Measurements from ENCODE around the gene CTDSP2. TPM values are rescaled to one million over a fixed set of nuclear protein-coding genes. Genes with fewer than 3 reads are reported as not detected.

Gene CTDSP2
- polyA plus RNA-seq, 4 donors: 35.1 to 143 (median 51.8) TPM

GRCh38 chr12:57783861-57784260 lies 62.7 kb downstream of the CTDSP2 start:
- 88 to 94% (median 93%) methylated on average over 11 of the region's 11 CpGs for WGBS, 3 donors
- Histone ChIP-seq H3K27ac (ENCODE audit: low read depth in 1 of 3, low read length in 2 of 3) (no peak overlapping the region), H3K4me3 (ENCODE audit: low read depth in 1 of 3, low read length in 3 of 3) (no peak overlapping the region), H3K9me3 (ENCODE audit: control insufficient read depth in 2 of 2, insufficient read depth in 1 of 2, low read depth in 1 of 2, low read length in 1 of 2) (no peaks in the 10 kb centered on the region), H3K36me3 (ENCODE audit: control insufficient read depth in 3 of 3, insufficient read depth in 2 of 3, low read depth in 1 of 3, low read length in 3 of 3) (peaks cover 5 to 30% (median 9%) of the 10 kb centered on the region in 3 donors), H3K27me3 (ENCODE audit: control insufficient read depth in 3 of 3, insufficient read depth in 3 of 3, low read length in 3 of 3) (no peaks in the 10 kb centered on the region), H3K4me1 (ENCODE audit: control insufficient read depth in 3 of 3, insufficient read depth in 2 of 3, low read depth in 1 of 3, low read length in 2 of 3) (peaks cover 0 to 7% (median 2%) of the 10 kb centered on the region in 3 donors)
- FAIRE-seq (no peak), DNase-seq (no peak)

DNA sequence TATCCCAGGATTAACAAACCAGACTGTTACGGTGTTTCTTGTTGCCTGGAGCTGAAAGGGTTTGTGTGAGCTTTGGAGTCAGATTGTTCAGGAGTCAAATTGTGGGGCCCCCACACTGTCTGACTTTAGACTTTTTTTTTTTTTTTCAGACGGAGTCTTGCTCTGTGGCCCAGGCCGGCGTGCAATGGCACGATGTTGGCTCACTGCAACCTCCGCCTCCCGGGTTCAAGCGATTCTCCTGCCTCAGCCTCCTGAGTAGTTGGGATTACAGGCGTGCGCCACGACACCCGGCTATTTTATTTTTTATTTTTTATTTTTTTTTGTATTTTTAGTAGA lies 63.1 kb downstream of the CTDSP2 start:
- Histone ChIP-seq H3K27me3 (ENCODE audit: control insufficient read depth in 3 of 3, insufficient read depth in 3 of 3, low read length in 3 of 3) (no peaks in the 10 kb centered on the region), H3K9me3 (ENCODE audit: control insufficient read depth in 2 of 2, insufficient read depth in 1 of 2, low read depth in 1 of 2, low read length in 1 of 2) (no peaks in the 10 kb centered on the region), H3K4me1 (ENCODE audit: control insufficient read depth in 3 of 3, insufficient read depth in 2 of 3, low read depth in 1 of 3, low read length in 2 of 3) (peaks cover 0 to 7% (median 2%) of the 10 kb centered on the region in 3 donors), H3K36me3 (ENCODE audit: control insufficient read depth in 3 of 3, insufficient read depth in 2 of 3, low read depth in 1 of 3, low read length in 3 of 3) (peaks cover 5 to 27% (median 9%) of the 10 kb centered on the region in 3 donors), H3K4me3 (ENCODE audit: low read depth in 1 of 3, low read length in 3 of 3) (peak overlapping the region; percentile 64 to 99 (median 67)), H3K27ac (ENCODE audit: low read depth in 1 of 3, low read length in 2 of 3) (no peak overlapping the region)
- 79 to 84% (median 81%) methylated on average over 12 of the region's 12 CpGs for WGBS, 3 donors
- DNase-seq (no peak), FAIRE-seq (no peak)

DNA sequence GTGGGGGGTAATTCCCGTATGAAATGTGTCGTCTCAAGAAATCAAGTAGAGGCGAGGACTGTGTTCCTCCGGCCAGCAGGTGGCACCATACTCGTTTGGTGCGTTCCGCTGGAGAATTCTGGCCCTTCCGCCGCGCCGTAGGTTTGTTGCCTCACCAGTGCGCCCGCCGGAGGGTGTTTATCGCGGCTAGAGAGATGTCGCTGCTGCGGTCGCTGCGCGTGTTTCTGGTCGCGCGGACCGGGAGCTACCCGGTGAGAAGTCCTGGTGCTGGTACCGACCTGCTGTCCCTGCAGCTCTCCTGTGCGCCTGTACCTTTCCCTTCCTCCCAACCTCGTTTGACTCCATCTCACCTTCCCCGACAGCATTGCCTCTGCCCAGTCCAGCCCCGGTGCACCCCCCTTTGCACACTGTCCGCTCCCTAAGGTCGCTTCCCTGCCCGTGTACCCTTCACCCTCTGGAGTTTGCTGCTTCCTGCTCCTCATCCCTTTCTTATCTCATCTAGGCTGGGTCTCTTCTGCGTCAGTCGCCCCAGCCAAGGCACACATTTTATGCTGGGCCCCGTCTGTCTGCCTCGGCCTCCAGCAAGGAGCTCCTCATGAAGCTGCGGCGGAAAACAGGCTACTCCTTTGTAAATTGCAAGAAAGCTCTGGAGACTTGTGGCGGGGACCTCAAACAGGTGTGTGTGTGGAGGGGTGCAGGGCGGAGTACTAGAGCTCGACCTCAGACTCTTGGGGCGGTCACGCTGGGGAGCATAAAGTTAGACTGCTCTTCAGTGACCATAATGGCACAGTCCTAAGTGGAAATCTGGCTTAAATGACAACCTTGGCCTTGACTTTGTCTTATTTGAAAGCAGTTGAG lies 63.7 kb downstream of the CTDSP2 start, which contains the start of gene TSFM:
TSS of gene TSFM (plus strand) at position 180 of the 858 bp plus-strand sequence. CDS start at position 195, 15 bp downstream.
- WGBS, 3 donors: 0 to 1% (median 0%) methylated on average over 42 to 45 of the region's 45 CpGs
- FAIRE-seq (no peak), DNase-seq (peak; percentile 94 to 98)
- Histone ChIP-seq H3K36me3 (ENCODE audit: control insufficient read depth in 3 of 3, insufficient read depth in 2 of 3, low read depth in 1 of 3, low read length in 3 of 3) (peaks cover 5 to 23% (median 9%) of the 10 kb centered on the region in 3 donors), H3K4me3 (ENCODE audit: low read depth in 1 of 3, low read length in 3 of 3) (peak within 1 kb of the TSS; percentile 64 to 99 (median 67)), H3K27me3 (ENCODE audit: control insufficient read depth in 3 of 3, insufficient read depth in 3 of 3, low read length in 3 of 3) (no peaks in the 10 kb centered on the region), H3K27ac (ENCODE audit: low read depth in 1 of 3, low read length in 2 of 3) (peak within 1 kb of the TSS in 2 of 3 donors; percentile 69), H3K4me1 (ENCODE audit: control insufficient read depth in 3 of 3, insufficient read depth in 2 of 3, low read depth in 1 of 3, low read length in 2 of 3) (peaks cover 0 to 7% (median 2%) of the 10 kb centered on the region in 3 donors), H3K9me3 (ENCODE audit: control insufficient read depth in 2 of 2, insufficient read depth in 1 of 2, low read depth in 1 of 2, low read length in 1 of 2) (no peaks in the 10 kb centered on the region)

DNA sequence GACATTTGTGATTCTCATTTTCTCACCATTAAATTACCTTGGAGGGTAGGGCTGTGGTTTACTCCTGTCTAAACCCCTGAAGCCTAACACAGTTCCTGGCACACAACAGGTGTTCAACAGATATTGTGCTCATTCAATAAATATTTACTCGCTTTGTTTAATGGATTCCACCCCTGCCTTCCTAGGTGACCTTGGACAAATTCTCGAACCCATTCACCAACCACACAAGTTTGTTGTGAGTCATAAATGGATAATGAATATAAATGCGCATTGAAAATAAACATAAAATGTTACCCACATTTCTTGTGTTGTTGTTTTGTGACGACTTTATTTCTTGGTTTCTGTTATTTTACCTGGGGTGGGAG lies 64.3 kb downstream of the CTDSP2 start:
- H3K36me3 ChIP-seq (ENCODE audit: control insufficient read depth in 3 of 3, insufficient read depth in 2 of 3, low read depth in 1 of 3, low read length in 3 of 3): peaks cover 5 to 23% (median 7%) of the 10 kb centered on the region in 3 donors
- FAIRE-seq (no peak), DNase-seq (no peak)
- no peak overlapping the region for H3K27ac ChIP-seq (ENCODE audit: low read depth in 1 of 3, low read length in 2 of 3)
- H3K9me3 ChIP-seq (ENCODE audit: control insufficient read depth in 2 of 2, insufficient read depth in 1 of 2, low read depth in 1 of 2, low read length in 1 of 2): no peaks in the 10 kb centered on the region
- peak overlapping the region in 1 of 3 donors; percentile 99 for H3K4me3 ChIP-seq (ENCODE audit: low read depth in 1 of 3, low read length in 3 of 3)
- WGBS, 3 donors: 8 to 21% (median 13%) methylated on average over 4 of the region's 4 CpGs
- H3K4me1 ChIP-seq (ENCODE audit: control insufficient read depth in 3 of 3, insufficient read depth in 2 of 3, low read depth in 1 of 3, low read length in 2 of 3): peaks cover 0 to 7% (median 2%) of the 10 kb centered on the region in 3 donors
- H3K27me3 ChIP-seq (ENCODE audit: control insufficient read depth in 3 of 3, insufficient read depth in 3 of 3, low read length in 3 of 3): no peaks in the 10 kb centered on the region

- FAIRE-seq: no peak
- H3K4me3 ChIP-seq (ENCODE audit: low read depth in 1 of 3, low read length in 3 of 3): no peak overlapping the region
- 72 to 86% (median 72%) methylated on average over 2 of the region's 2 CpGs for WGBS, 3 donors
- H3K9me3 ChIP-seq (ENCODE audit: control insufficient read depth in 2 of 2, insufficient read depth in 1 of 2, low read depth in 1 of 2, low read length in 1 of 2): no peaks in the 10 kb centered on the region
- no peaks in the 10 kb centered on the region for H3K27me3 ChIP-seq (ENCODE audit: control insufficient read depth in 3 of 3, insufficient read depth in 3 of 3, low read length in 3 of 3)
- H3K4me1 ChIP-seq (ENCODE audit: control insufficient read depth in 3 of 3, insufficient read depth in 2 of 3, low read depth in 1 of 3, low read length in 2 of 3): peaks cover 0 to 7% (median 2%) of the 10 kb centered on the region in 3 donors
- no peak overlapping the region for H3K27ac ChIP-seq (ENCODE audit: low read depth in 1 of 3, low read length in 2 of 3)
- peaks cover 3 to 23% (median 3%) of the 10 kb centered on the region in 3 donors for H3K36me3 ChIP-seq (ENCODE audit: control insufficient read depth in 3 of 3, insufficient read depth in 2 of 3, low read depth in 1 of 3, low read length in 3 of 3)
- no peak for DNase-seq
Measured at GRCh38 chr12:57781801-57782200, 64.7 kb downstream of the CTDSP2 start.

- Histone ChIP-seq H3K27me3 (ENCODE audit: control insufficient read depth in 3 of 3, insufficient read depth in 3 of 3, low read length in 3 of 3) (no peaks in the 10 kb centered on the region), H3K27ac (ENCODE audit: low read depth in 1 of 3, low read length in 2 of 3) (no peak overlapping the region), H3K4me3 (ENCODE audit: low read depth in 1 of 3, low read length in 3 of 3) (no peak overlapping the region), H3K9me3 (ENCODE audit: control insufficient read depth in 2 of 2, insufficient read depth in 1 of 2, low read depth in 1 of 2, low read length in 1 of 2) (no peaks in the 10 kb centered on the region), H3K36me3 (ENCODE audit: control insufficient read depth in 3 of 3, insufficient read depth in 2 of 3, low read depth in 1 of 3, low read length in 3 of 3) (peaks cover 1 to 23% (median 3%) of the 10 kb centered on the region in 3 donors), H3K4me1 (ENCODE audit: control insufficient read depth in 3 of 3, insufficient read depth in 2 of 3, low read depth in 1 of 3, low read length in 2 of 3) (peaks cover 0 to 7% (median 2%) of the 10 kb centered on the region in 3 donors)
- 90 to 95% (median 92%) methylated on average over 3 of the region's 3 CpGs for WGBS, 3 donors
- DNase-seq (no peak), FAIRE-seq (no peak)
Measured at GRCh38 chr12:57781244-57781643, 65.3 kb downstream of the CTDSP2 start.

DNA sequence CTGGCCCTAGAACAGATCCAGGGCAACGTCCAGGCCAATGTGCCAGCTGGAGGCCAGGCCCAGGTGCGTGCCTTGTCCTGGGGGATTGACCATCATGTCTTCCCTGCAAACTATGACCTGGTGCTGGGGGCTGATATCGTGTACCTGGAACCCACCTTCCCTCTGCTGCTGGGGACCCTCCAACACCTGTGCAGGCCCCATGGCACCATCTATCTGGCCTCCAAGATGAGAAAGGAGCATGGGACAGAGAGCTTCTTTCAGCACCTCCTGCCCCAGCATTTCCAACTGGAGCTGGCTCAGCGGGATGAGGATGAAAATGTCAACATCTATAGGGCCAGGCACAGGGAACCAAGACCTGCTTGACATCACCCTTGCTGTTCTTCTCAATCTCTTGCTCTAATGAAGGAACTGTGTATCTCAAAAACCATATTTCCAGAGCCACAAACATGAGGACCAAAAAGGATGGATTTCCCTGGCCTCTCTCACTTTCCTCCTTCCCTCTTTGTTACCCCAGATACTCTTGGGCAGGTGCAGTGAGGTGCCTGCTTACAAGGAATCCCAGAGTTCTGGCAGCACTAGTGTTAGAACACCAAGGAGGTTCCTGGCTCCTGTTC lies 66.1 kb downstream of the CTDSP2 start:
- DNase-seq (no peak), FAIRE-seq (no peak)
- H3K36me3 ChIP-seq (ENCODE audit: control insufficient read depth in 3 of 3, insufficient read depth in 2 of 3, low read depth in 1 of 3, low read length in 3 of 3): peaks cover 0 to 22% (median 0%) of the 10 kb centered on the region in 3 donors
- H3K9me3 ChIP-seq (ENCODE audit: control insufficient read depth in 2 of 2, insufficient read depth in 1 of 2, low read depth in 1 of 2, low read length in 1 of 2): no peaks in the 10 kb centered on the region
- H3K27me3 ChIP-seq (ENCODE audit: control insufficient read depth in 3 of 3, insufficient read depth in 3 of 3, low read length in 3 of 3): no peaks in the 10 kb centered on the region
- no peak overlapping the region for H3K4me3 ChIP-seq (ENCODE audit: low read depth in 1 of 3, low read length in 3 of 3)
- no peak overlapping the region for H3K27ac ChIP-seq (ENCODE audit: low read depth in 1 of 3, low read length in 2 of 3)
- peaks cover 0 to 7% (median 2%) of the 10 kb centered on the region in 3 donors for H3K4me1 ChIP-seq (ENCODE audit: control insufficient read depth in 3 of 3, insufficient read depth in 2 of 3, low read depth in 1 of 3, low read length in 2 of 3)
- WGBS, 3 donors: 89 to 93% (median 91%) methylated on average over 4 of the region's 4 CpGs

DNA sequence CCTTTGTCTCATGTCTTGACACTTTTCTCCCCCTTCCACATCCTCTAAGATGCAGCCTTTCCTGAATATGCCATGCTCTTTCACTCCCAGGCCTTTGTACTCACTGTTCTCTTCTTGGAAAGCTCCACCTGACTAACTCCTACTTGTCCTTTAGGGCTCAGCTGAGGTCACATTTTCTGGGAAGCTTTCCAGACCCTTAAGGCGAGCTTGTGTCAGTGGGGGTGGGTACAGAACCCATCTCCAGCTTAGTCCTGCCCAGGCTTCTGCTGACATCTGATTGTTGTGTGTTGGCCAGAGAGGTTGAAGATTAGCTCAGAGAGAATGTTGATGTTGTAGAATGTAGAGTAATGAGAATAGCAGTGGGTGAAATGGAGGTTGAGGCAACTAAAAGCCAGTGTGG lies 66.8 kb downstream of the CTDSP2 start:
- no peaks in the 10 kb centered on the region for H3K9me3 ChIP-seq (ENCODE audit: control insufficient read depth in 2 of 2, insufficient read depth in 1 of 2, low read depth in 1 of 2, low read length in 1 of 2)
- H3K4me3 ChIP-seq (ENCODE audit: low read depth in 1 of 3, low read length in 3 of 3): no peak overlapping the region
- H3K36me3 ChIP-seq (ENCODE audit: control insufficient read depth in 3 of 3, insufficient read depth in 2 of 3, low read depth in 1 of 3, low read length in 3 of 3): peaks cover 0 to 17% (median 0%) of the 10 kb centered on the region in 3 donors
- FAIRE-seq: no peak
- 68 to 78% (median 73%) methylated on average over 1 of the region's 1 CpG for WGBS, 3 donors
- H3K4me1 ChIP-seq (ENCODE audit: control insufficient read depth in 3 of 3, insufficient read depth in 2 of 3, low read depth in 1 of 3, low read length in 2 of 3): peaks cover 0 to 7% (median 2%) of the 10 kb centered on the region in 3 donors
- no peaks in the 10 kb centered on the region for H3K27me3 ChIP-seq (ENCODE audit: control insufficient read depth in 3 of 3, insufficient read depth in 3 of 3, low read length in 3 of 3)
- no peak for DNase-seq
- H3K27ac ChIP-seq (ENCODE audit: low read depth in 1 of 3, low read length in 2 of 3): no peak overlapping the region

Data from small intestine (tissue), 7 donors.